Keratinocyte (primary cell): ENCODE measurements around the gene PCDHAC1.

Source experiments
- CTCF ChIP-seq, 3 experiments: IDR thresholded peaks in 1 of 3; conservative IDR thresholded peaks in 1 of 3; optimal IDR thresholded peaks in 1 of 3; 2 replicates in 2 of 3; 3 replicates in 1 of 3; pipeline versions ENCODE3 to v1.5.1; 2011; ENCODE audit warnings: low read length in 3 of 3, mild to moderate bottlenecking in 3 of 3, moderate library complexity in 2 of 3, control low read depth in 1 of 3, inconsistent platforms in 1 of 3; ENCODE audit not compliant: insufficient read depth in 2 of 3; ENCODE audit errors: extremely low read depth in 1 of 3
- EZH2 ChIP-seq: IDR thresholded peaks from one replicate; pipeline ENCODE4 v1.6.1; 2012; ENCODE audit warnings: inconsistent platforms, mild to moderate bottlenecking, low read length, moderate library complexity

GRCh38 chr5:140973550-140973949, 47.5 kb downstream of the PCDHAC1 start:
- no peak for TF ChIP-seq CTCF (optimal IDR thresholded peaks at IDR 0.05 in 1 of 3, IDR thresholded peaks at IDR 0.05 in 1 of 3, conservative IDR thresholded peaks at IDR 0.05 in 1 of 3; ENCODE audit: extremely low read depth in 1 of 3, insufficient read depth in 2 of 3, low read length in 3 of 3)
- TF ChIP-seq EZH2, result no peak
